H1 (cell line): ENCODE data around the gene KTI12. TPM values are rescaled to one million over a fixed set of nuclear protein-coding genes. Genes with fewer than 3 reads are reported as not detected.

Source experiments
- CHD7 ChIP-seq: fragments of 300-600 bp; sonication (generic); IDR thresholded peaks from 2 replicates; pipeline ENCODE4 v1.7.1; 2012; ENCODE audit warnings: low read length, moderate library complexity, mild to moderate bottlenecking, inconsistent platforms; ENCODE audit not compliant: insufficient replicate concordance
- polyA plus RNA-seq, 7 experiments: library from polyadenylated mRNA; depleted of rRNA in 3 of 7; stranded (reverse) in 5 of 7; unstranded in 2 of 7; fragments of >200 nt in 5 of 7; fragments of 200-250 nt in 2 of 7; gene quantifications; 1 replicate in 5 of 7; 2 replicates in 1 of 7; 4 replicates in 1 of 7; pipeline versions ENCODE4 v1.2.1 to v1.2.3, GENCODE V29; 2011 to 2013; ENCODE audit warnings: missing spikeins in 2 of 7, mixed read lengths in 2 of 7
- total RNA-seq: library from RNA; stranded (reverse); fragmentation: NEBNext Ultra II Directional; extraction: Animal tissue kit (Norgen Biotek cat#: 25700); gene quantifications from 2 replicates; pipeline ENCODE4 v1.2.1, GENCODE V29; 2021

KTI12 gene
- total and polyA plus RNA-seq, 2 of the 8 experiments (the other 6 are each of a cell fraction or from before 2014, with no cell fraction given) = 7.5 to 16.2 TPM

DNA sequence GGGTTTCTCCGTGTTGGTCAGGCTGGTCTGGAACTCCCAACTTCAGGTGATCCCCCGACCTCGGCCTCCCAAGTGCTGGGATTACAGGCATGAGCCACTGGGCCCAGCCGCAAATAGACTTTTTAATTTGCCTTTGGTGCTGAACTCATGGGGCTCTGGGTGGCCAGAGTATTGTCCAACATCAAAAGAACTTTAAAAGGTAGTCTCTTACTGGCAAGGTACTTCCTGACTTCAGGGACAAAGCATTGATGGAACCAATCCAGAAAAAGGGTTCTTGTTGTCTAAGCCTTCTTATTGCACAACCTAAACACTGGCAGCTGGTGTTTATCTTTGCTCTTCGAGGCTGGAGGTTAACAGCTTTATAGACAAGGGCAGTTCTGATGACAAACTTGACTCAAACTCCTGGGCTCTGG lies 3.8 kb upstream of the KTI12 start (continued):
- no peak for TF ChIP-seq CHD7
